Prostate gland (tissue), 2 donors: ENCODE measurements around the gene KIAA1755. TPM values are rescaled to one million over a fixed set of nuclear protein-coding genes. Genes with fewer than 3 reads are reported as not detected.

Experiments
- DNase-seq: peaks from one replicate; pipeline ENCODE4 v3.0.0-alpha.2; 2019; ENCODE audit warnings: low spot score
- H3K27ac ChIP-seq, 2 donors: fragments of 200-600 bp; sonication (generic); 2 replicates each; pipeline ENCODE4 v1.5.1; 2017 to 2019
- H3K27me3 ChIP-seq: fragments of 200-600 bp; sonication (generic); replicated peaks from 2 replicates; pipeline ENCODE4 v1.5.1; 2019; ENCODE audit not compliant: insufficient read depth
- H3K36me3 ChIP-seq, 2 donors: fragments of 200-600 bp; sonication (generic); 1 replicate in 1 of 2; 2 replicates in 1 of 2; pipeline versions ENCODE4 v1.5.1 to v1.8.1; 2017 to 2019
- H3K4me1 ChIP-seq: fragments of 200-600 bp; sonication (generic); replicated peaks from 2 replicates; pipeline ENCODE4 v1.5.1; 2019
- H3K4me3 ChIP-seq, 2 donors: fragments of 200-600 bp; sonication (generic); 2 replicates each; pipeline ENCODE4 v1.5.1; 2017 to 2019
- H3K9me3 ChIP-seq: fragments of 200-600 bp; sonication (generic); 2 replicates; pipeline ENCODE4 v1.5.1; 2017
- POLR2A ChIP-seq: fragments of 450-650 bp; IDR thresholded peaks from one replicate; pipeline ENCODE4 v1.6.1; 2016; ENCODE audit warnings: antibody characterized with exemption, mild to moderate bottlenecking
- POLR2AphosphoS5 ChIP-seq: sonication (generic); formaldehyde crosslinking; IDR thresholded peaks from one replicate; pipeline ENCODE4 v1.6.1; 2017; ENCODE audit warnings: antibody characterized with exemption
- WGBS: methylation state at CpG from one replicate; pipeline ENCODE4 v1.1.5; 2018; 5-methylcytosine and 5-hydroxymethylcytosine counted together
- intact Hi-C: fragments of 100-400 bp; cut with DNase I; formaldehyde crosslinking; loops from one replicate; pipeline ENCODE4 v1.14.2; 2022
- total RNA-seq, 2 donors: library from RNA; depleted of rRNA; stranded (reverse); fragments of >200 nt; gene quantifications; one replicate each; pipeline ENCODE4 v1.1.0, GENCODE V29; 2016
- TF ChIP-seq, protein P1 (sequence below), 4 experiments: fragments of 200-600 bp in 2 of 4; fragments of 450-650 bp in 2 of 4; sonication (generic) in 2 of 4; IDR thresholded peaks; 1 replicate in 3 of 4; 2 replicates in 1 of 4; pipeline ENCODE4 v1.5.1; 2016 to 2019; ENCODE audit warnings: antibody characterized with exemption in 4 of 4, mild to moderate bottlenecking in 2 of 4, moderate library complexity in 2 of 4

KIAA1755 gene
- total RNA-seq, 2 donors from 2014 or later, result 5.0 to 10.8 TPM

DNA sequence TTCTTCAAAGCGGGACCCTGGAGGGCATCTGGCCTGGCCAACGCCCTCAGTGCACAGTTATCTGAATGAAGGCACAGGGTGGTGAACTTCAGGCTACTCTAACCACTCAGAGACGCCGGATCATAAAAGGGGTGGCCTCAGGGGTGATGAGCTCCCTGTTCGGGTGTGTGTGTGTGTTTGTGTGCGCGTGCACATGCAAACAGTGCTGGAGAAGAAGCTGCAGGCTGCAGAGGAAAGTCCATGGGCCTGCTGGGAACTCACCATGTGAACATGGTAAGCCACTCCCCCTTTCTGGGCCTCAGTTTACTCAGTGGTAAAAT is 42.0 kb downstream of the KIAA1755 start:
- 89% methylated on average over 7 of the region's 7 CpGs for WGBS
- H3K27ac ChIP-seq, result no peak overlapping the region
- intact Hi-C loops, result no loop called here

DNA sequence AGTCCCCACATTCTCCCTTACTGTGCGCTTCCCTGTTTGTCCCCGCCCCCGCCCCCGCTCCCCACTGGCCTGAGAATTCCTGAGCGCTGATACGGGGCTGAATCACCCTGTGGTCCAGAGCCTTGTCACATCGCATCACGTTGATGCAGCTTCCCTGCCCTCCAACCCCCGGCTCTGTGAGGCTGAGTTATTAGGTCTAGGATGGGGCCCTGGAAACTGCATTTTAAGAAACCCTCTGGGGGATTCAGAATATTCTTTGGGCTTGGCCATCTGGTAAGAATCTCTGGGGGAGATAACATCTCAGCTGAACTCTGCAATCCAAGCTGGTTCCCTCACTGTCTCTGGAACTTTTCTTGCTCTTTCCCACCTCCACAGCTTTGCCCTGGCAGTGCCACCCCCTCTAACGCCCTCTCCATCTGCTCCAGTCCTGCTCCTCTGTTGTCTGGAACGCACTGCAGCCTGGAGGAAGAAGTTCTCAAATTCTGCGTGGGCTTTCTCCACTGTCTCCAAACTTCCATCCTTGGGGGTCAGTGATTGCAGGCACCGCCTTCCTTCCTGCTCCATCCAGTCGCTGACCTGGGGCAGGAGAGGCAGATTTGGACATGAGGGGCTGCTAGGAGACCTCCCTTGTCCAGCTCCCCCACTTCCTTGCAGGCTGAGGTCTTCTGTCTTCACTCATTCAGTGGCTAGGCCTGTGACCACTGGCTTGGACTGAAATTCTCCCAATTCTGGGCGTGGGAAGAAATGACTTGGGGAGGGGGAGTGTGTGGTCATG is 42.6 kb downstream of the KIAA1755 start:
- TF ChIP-seq POLR2AphosphoS5, result no peak
- TF ChIP-seq, protein P1, sequence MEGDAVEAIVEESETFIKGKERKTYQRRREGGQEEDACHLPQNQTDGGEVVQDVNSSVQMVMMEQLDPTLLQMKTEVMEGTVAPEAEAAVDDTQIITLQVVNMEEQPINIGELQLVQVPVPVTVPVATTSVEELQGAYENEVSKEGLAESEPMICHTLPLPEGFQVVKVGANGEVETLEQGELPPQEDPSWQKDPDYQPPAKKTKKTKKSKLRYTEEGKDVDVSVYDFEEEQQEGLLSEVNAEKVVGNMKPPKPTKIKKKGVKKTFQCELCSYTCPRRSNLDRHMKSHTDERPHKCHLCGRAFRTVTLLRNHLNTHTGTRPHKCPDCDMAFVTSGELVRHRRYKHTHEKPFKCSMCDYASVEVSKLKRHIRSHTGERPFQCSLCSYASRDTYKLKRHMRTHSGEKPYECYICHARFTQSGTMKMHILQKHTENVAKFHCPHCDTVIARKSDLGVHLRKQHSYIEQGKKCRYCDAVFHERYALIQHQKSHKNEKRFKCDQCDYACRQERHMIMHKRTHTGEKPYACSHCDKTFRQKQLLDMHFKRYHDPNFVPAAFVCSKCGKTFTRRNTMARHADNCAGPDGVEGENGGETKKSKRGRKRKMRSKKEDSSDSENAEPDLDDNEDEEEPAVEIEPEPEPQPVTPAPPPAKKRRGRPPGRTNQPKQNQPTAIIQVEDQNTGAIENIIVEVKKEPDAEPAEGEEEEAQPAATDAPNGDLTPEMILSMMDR (IDR thresholded peaks at IDR 0.05), result no peak
- TF ChIP-seq POLR2A, result no peak

More for the DNA sequence above, 42.0 kb downstream of the KIAA1755 start:
- peaks cover 2% of the 10 kb centered on the region for H3K4me1 ChIP-seq
- no peaks in the 10 kb centered on the region for H3K27me3 ChIP-seq
- no peaks in the 10 kb centered on the region for H3K36me3 ChIP-seq
- no peak for TF ChIP-seq POLR2A
- TF ChIP-seq, protein P1 (IDR thresholded peaks at IDR 0.05), result no peak
- no peak for TF ChIP-seq POLR2AphosphoS5
- no peak overlapping the region for H3K4me3 ChIP-seq
- DNase-seq, result no peak
- no peaks in the 10 kb centered on the region for H3K9me3 ChIP-seq

DNA sequence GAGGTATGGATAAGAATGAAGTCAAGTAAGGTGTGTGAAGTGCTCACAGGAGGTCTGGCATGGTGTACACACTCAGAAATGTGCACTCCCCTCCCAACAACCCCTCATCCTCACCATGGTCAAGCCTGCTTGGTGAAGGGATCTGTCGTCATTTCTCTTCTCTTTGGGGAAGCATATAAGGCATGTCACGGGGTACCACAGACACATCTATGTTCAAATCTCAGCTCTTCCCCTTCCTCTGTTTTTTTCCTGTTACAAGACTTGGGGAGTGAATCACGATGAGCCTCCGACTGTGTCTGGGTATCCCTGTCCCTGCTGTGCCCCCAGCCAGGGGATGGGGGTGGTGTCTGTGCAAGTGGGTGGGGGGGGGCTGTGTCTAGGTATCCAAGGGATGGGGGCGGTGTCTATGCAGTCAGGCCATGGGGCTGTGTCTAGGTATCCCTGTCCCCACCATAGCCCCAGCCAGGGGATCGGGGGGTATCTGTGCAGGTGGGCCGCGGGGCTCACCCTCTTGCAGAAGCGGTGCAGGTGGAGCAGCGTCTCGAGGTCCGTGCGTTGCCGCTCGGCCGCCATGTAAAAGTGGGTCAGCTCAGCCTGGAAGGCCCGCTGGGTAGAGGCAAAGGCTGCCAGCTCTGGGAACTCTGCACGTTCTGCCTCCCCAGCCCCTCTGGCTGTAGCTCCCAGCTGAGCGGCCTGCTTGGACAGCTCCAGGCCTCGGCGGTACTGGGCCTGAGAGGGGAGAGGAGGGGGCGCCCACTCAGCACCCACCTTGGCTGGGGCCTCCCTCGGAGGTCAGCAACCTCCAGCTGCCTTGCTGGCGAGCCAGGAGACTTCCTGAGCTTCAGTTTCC is 43.6 kb downstream of the KIAA1755 start:
- H3K27ac ChIP-seq, result no peak overlapping the region
- WGBS, result 90% methylated on average over 23 of the region's 24 CpGs
- no peak overlapping the region for H3K4me3 ChIP-seq
- H3K36me3 ChIP-seq, result no peaks in the 10 kb centered on the region
- TF ChIP-seq, protein P1 (IDR thresholded peaks at IDR 0.05), result no peak
- TF ChIP-seq POLR2AphosphoS5, result no peak
- no peak for TF ChIP-seq POLR2A
- no peaks in the 10 kb centered on the region for H3K9me3 ChIP-seq
- H3K27me3 ChIP-seq, result no peaks in the 10 kb centered on the region
- peaks cover 2% of the 10 kb centered on the region for H3K4me1 ChIP-seq
- intact Hi-C loops, result no loop called here
- DNase-seq, result no peak

More for the DNA sequence above, 42.6 kb downstream of the KIAA1755 start:
- Histone ChIP-seq H3K9me3 (no peaks in the 10 kb centered on the region), H3K4me1 (peaks cover 2% of the 10 kb centered on the region), H3K36me3 (no peaks in the 10 kb centered on the region), H3K4me3 (no peak overlapping the region), H3K27me3 (no peaks in the 10 kb centered on the region), H3K27ac (no peak overlapping the region)
- no peak for DNase-seq
- intact Hi-C loops, result no loop called here
- WGBS, result 55% methylated on average over 15 of the region's 15 CpGs

DNA sequence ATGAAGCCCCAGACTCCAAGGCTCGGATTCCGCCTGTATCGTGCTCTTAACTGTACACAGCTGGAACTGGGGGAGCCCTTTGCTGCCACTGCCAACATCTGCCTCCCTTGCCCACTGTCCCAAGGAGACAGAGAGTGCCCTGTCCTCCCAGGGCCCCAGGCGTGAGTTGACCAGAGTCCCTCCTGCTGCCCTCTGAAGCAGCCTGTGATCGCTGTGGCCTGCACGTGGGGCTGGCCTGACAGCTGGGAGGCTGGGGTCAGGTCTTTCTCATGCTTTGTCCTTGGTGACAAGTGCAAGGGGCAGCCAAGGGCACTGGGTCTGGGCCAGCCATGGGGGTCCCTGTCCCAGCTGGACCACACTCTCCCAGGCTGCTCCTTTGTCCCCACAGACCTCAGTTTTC is 44.3 kb downstream of the KIAA1755 start:
- Histone ChIP-seq H3K4me3 (no peak overlapping the region), H3K9me3 (no peaks in the 10 kb centered on the region), H3K36me3 (no peaks in the 10 kb centered on the region), H3K4me1 (peaks cover 2% of the 10 kb centered on the region), H3K27me3 (no peaks in the 10 kb centered on the region), H3K27ac (no peak overlapping the region)
- intact Hi-C loops, result no loop called here
- DNase-seq, result no peak
- 86% methylated on average over 6 of the region's 6 CpGs for WGBS
- TF ChIP-seq, protein P1 (IDR thresholded peaks at IDR 0.05), result no peak
